GM19463 (cell line): Measurements from ENCODE around the gene RBM18.

Experiments used
- ATAC-seq: cut with Tn5 transposase; IDR thresholded peaks from one replicate; pipeline ENCODE4 v1.9.1; 2021; ENCODE audit warnings: mild to moderate bottlenecking, moderate library complexity; ENCODE audit not compliant: unreplicated experiment

The RBM18 gene

DNA sequence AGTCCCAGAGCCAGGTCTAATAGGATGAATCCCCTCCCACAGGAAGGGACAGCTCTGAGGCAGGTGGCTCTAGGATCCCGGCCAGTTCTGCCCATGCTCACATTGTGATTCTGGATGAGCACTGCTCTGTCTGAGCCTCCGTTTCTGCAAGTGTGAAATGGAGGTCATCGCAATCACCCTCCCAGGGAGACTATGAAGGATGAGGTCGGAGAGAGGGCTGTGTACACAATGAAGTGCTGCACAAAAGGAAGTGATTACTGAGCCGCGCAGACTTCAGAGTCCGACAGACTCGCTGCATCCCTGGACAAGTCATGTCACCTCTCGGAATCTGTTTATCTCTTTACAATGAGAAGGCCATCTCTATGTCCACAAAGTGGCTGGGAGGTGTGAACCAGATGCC lies 57.5 kb downstream of the RBM18 start:
- no peak for ATAC-seq

DNA sequence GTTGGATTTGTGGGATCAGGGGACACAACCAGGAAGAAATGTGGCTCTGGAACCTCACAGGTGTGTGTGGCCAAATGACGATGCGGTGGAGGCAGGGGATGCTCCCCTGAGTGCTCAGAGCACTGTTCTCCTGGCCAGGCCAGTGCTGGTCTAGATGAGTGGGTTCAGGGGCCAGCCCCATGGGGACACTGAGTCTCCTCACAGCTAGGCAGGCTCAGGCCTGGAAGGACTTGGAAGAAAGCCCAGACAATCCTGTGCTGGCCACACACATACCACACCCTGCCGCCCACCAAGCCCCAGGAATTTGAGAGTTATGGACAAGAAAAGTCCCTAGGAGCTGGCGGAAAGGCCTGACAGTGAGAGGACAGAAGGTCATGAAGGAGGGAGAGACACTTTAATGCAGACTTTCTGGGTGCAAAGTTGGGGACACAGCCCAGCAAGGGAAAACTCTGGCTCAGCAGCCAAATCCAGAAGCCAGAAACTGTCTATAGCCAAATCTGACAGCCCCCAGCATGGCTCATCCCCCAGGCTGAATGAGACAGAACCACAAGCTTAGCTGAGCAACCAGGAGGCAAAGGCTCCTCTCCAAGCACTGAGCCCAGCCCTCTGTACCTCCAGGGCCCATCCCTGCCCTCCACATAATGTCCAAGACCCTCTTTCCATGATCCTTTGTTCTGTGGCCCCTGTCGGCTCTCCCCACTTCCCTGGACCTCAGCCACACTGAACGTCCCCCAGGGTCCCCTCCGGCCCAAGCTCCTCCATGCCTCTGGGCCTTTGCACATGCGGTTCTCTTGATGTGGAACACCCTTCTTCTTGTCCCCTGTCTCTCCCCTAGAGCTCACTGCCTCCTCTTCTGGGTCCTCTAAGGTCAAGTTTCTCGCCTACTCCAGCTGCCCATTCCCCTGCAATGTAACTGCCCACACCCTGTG lies 58.3 kb downstream of the RBM18 start:
- no peak for ATAC-seq

DNA sequence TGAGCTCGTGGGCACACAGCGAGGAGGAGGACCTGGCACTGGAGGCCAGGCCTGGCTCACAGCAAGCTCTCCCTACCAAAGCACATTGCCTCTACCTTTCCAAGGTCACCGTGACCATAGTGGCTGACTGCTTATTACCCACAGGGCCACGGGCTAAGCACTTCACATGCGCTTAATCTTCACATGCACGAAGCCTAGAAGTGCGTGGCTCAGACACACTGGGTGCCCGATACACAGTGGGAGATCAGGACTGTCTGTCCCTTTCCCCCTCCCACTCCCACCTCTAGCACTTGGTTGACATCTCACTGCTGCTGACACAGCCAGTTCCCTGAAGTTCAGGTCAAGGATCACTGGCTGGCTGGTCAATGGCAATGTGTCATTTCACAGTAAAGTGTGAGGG lies 59.5 kb downstream of the RBM18 start:
- ATAC-seq: no peak

DNA sequence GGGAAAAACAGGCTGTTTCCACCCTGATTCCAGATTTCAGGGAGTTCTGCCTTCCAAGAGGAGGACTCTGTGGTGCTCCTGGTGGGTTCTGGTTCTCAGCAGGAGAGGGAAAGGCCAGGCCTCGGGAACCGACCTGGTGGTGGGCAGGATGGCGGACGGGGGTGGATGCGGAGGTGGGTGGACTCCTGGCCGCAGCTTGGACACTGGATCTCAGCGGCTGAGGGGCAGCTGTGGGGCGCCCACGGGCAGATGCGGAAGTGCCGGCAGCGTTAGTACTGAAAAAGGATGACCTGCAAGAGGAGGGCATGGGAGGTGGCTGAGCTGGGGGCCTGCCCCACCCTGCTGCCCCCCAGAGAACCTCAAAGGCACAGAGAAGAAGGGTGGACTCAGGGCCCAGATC lies 60.1 kb downstream of the RBM18 start:
- no peak for ATAC-seq

DNA sequence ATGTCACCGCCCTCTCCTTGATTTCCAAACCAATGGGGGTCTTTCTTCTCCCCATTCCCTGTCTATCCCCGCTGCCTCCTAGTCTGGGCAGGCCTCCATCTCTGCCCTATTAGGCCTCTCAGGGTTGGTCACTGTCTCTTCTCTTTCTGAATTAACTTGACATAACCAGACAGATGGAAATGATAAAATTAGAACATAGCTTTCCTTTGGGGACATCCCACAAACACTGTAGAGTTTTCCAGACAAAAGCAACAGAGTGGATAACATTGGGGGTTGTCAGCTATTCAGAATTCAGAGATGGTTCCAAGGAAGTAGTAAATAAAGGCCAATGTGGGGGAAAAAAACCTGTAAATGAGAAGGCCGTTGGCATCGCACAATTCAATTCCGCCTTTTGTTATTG lies 60.6 kb downstream of the RBM18 start:
- ATAC-seq: no peak

DNA sequence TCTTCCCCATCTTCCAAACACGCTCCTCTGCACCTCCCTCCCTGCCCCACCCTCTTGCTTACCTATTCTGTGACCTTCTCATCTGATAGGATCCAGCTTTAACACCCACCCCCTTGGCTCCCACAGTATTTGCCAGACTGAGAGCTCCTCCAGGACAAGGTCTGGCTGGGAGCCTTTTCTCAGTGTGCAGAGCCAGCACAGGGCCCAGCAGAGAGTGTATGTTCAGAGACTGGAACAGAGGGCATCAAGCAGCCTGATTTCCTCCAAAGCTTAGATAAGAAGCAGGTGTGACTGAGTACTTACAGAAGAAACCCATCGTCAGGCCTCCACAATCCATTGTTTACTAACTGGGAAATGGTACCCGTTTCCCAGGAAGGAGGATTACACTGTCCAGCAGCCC lies 62.5 kb downstream of the RBM18 start:
- ATAC-seq: no peak

DNA sequence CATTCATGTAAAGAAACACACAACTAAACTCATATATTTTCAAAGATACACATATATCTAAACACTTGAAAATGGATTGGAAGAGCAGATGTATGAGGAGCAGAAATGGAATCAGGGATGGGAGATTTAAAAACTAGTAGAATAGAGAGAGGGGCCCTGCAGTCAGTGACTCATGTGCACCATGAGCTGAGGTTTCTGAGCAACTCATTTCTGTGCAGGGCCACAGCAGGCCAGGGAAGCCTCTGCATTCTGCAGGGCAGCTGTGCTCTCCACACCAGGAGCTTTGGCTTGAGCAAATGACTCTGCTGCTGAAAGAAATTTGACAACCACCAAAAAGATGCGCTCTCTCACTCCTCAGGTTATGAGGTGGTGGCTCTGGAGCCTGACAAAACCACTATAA lies 63.0 kb downstream of the RBM18 start:
- no peak for ATAC-seq

DNA sequence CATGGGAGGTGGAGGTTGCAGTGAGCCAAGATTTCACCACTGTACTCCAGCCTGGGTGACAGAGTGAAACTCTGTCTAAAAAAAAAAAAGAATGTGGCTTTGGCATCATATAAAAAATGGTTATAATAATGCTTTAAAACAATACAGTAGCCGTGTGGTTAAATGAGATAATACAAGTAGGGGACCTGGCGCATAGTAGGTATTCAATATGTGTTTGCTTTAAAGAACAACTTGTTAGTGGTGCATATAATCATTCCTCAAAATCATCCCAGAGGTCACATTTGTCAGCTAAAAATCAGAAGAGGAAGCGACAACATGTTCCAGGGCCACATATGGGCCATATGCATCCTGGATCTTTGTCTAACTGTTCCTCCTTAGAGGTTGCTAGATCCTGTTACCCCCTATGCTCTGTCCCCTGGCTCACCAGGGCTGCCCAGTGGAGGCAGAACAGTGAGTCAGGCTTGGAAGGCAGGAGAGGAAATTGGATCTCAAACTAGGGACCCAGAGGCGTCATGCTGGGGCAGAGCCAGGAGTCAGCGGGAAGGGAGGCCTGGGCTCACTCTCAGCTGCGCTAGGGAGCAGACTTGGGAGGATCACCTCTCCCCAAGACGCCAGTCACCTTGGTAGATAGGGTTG lies 63.6 kb downstream of the RBM18 start:
- ATAC-seq: no peak

DNA sequence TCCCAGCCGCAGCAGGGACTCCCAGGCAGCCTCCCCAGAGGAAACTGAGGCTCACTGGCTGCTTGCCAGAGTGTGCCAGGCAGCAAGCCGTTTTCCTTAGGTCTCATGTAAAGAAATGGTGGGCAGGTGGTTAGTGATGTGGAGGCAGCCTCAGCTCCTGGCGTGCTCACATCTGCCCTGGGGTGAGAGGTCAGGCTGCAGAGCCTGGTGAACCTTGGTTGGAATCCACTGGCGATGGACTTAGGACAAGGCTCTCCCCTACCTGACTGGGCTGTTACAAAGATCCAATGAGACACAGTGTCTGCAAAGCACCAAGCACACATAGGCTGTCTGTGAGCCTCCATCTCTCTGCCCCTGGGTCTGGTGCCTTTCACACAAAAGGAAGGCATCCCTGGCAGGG lies 66.8 kb downstream of the RBM18 start:
- no peak for ATAC-seq

DNA sequence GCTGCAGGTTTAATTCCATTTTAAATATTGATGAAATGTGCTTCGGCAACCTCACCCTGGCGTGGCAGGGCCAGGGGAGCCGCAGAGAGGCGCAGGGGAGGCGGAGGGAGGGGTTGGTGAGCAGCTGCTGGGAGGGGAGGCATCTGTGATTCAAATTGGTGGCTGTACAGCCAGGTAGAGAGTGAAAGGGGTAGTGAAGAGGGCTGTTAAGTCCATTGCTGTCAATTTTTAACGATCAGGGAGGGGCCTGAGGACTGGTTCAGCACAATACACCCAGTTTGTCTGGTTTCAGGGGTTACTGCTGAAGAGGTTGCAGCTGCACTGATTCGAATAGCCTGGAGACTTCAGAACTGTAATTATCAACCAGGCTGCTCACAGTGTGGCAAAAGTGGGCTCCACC lies 67.2 kb downstream of the RBM18 start:
- ATAC-seq: peak; percentile 79

DNA sequence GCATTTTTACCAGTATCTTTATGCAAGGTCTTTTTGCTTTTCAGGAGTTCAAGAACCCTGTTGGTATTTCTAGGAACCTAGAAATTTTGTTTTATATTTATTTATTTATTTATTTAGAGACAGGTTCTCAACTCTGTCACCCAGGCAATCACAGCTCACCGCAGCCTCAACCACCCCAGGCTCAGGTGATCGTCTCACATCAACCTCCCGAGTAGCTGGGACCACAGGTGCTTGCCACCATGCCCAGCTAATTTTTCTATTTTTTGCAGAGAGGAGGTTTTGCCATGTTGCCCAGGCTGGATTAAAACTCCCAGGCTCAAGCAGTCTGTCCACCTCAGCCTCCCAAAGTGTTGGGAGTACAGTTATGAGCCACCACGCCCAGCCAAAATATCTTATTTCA lies 68.8 kb downstream of the RBM18 start:
- ATAC-seq: no peak

DNA sequence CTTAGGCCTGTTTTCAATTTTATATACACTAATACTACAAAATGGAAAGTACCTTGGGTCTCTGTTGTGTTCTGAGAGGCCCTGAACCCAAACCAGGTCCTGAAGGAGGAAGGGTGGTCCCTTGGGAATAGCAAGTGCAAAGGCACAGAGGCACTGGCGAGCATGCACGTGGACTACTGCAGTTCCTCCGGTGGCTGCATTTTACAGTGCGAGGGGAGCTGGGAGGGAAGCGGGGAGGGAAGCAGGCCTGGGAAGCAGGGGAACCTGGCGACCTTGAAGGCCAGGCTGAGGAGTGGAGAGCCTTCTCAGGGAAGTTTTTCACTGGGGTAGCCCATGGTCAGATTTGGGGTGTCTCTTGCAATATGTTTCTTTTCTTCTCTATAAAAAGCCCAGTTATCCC lies 71.0 kb downstream of the RBM18 start:
- no peak for ATAC-seq

DNA sequence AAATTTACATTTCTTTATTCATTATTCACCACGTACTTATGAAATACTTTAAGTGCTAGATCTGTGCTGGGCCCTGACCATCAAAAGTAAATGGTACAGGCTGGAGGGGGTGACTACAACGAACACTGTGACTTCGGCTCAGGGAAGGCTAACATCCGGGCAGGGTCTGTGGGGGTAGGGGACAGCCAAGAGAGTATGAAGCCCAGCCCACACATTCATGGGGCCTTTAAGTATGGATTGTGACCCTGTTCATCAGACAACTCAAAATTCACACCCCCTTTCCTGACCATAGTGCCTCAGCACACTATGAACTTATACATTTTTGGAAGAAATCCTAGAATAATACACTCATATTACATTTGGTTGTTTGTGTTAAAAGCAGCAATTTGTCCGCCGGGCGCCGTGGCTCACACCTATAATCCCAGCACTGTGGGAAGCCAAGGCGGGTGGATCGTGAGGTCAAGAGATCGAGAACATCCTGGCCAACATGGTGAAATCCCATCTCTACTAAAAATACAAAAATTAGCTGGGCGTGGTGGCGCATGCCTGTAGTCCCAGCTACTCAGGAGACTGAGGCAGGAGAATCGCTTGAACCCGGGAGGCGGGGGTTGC lies 71.6 kb downstream of the RBM18 start:
- ATAC-seq: no peak

DNA sequence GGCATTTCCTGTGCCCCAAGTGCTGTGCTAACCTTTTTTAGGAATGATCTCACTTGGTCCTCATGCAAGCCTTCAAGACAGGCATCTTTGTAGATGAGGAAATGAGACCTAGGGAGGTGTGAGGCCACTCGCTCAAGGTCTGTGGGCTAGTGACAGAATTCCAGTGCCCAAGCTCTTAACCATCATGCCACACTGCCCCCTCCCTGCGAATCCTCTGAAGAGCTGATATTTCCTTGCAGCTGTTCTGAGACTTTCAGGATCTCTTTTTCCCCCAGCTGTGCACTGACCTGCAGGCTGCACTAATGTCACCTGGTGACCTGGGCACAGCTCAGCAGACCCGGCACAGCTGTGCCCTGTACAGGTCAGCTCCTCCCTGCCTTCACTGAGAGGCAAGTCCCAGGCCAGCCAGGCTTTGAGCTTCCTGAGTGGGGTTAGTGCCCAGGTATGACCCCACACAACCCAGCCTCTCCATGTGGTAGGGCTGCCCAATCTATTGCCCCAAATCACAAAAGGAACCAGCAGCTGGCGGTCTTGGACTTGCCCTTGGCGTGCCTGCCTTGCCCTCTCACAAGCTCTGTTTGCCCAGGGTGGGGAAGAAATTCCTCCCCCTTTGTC lies 72.3 kb downstream of the RBM18 start:
- no peak for ATAC-seq

DNA sequence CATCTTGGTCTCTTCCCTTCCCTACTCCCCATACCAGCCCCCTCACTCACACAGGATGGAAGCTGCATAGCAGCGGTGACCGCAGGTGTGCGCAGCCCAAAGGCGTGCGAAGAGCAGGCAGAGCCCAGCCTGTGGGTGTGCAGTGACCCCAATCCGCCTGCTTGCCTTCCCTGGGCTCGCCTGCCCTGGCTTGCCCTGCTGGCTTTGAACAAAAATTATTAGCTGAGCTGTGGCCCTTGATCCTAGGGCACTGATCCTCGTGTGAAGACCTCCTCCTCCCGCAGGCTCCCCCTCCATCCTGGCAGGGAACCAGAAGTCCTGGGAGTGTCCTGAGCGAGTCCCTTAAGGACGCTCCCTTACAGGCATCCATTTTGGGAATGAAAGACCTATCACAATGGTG lies 73.1 kb downstream of the RBM18 start:
- no peak for ATAC-seq

DNA sequence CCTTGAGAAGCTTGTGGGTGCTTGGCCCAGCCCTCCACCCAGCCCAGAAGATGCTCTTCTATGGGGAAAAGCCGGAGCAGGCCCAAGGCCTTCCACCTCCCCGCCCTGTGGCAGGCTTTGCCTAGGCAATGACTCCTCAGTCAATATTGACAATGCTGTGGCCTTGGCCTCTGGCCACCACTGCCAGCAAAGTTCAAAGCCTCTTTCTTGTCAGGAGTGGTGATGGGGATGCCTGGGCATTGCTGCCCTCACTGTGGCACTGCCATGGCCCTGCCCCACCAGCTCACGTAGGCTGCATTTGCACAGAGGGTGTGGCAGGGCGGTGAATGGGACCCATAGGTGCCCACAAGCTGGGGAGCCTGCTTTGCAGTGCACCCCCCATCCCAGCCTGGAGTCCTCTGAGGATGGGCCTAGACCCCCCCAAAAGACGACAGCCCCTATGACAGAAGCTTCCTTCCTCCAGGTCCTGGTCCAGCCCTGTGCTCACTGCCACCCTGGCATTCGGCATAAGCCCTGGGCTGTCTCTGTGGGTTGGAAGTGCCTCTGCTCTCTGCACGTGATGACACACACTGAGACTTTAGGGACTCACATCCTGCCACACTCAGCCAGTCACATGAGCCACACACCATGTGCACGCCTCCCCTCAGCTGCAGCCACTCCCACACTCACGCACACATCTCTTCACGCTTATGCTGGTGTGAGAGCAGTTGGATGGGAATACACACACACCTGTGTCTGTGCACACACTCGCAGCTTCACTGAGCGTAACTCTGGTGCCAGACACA lies 73.9 kb downstream of the RBM18 start:
- ATAC-seq: no peak

DNA sequence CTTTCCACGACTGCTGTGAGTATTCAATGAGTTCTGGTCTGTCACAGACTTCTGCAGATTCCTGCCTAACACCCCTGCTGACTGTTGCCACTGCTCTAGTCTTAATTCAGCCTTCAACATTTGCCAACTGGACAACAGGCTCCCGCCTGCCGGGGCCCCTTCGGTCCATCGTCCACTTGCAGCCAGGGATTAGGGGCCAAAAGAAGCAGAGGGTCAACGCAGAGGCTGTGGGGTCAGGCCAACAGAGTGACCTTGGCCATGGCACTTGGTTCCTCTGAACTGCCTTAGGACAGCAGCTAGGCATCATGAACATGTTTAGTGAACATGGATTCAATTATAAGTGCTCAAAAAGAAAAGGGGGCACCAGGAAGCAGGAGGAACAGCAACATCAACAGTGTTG lies 76.3 kb downstream of the RBM18 start:
- ATAC-seq: no peak
